ENCODE measurements around the gene TAF4B.

- TF ChIP-seq CTCF (IDR thresholded peaks at IDR 0.05; ENCODE audit: control extremely low read depth in 1 of 3, insufficient read depth in 1 of 3, low read depth in 1 of 3, low read length in 3 of 3), result no peak
- TF ChIP-seq EGR1 (IDR thresholded peaks at IDR 0.05; ENCODE audit: borderline replicate concordance, low read depth, low read length), result no peak
- TF ChIP-seq RAD21 (IDR thresholded peaks at IDR 0.05 in 1 of 2, conservative IDR thresholded peaks at IDR 0.05 in 1 of 2; ENCODE audit: low read depth in 2 of 2, low read length in 2 of 2), result no peak
Observed at GRCh38 chr18:26210147-26210546, 16.1 kb upstream of the TAF4B start.
